ENCODE measurements around the gene KLHL11.
"Not testable (repeated sequence)": the region's sequence is repeated elsewhere in the genome, so short reads cannot be mapped to it uniquely, and the experiment has no call there.

The KLHL11 gene

DNA sequence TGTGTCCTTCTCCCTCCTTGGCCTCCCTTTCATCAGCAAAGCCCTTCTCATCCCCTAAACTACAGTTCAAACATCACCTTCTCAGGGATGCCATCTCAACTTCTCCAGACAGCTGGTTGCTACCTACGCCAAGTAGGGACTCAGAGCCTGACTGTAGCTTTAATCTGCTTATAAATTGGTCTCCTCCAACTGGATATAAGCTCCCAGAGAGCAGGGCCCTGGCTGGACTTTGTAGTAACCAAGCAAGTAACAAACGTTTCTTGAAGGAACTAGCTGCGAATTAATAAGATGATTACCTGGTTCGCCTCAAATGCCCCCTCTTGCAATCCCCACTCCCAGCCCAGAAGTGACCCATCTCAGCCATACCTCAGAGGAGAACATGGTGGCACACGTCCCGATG is 17.5 kb upstream of the KLHL11 start:
- H3K9me2 ChIP-seq (replicated peaks; ENCODE audit: control insufficient read depth, low read length) = no peaks in the 10 kb centered on the region
- no peak for TF ChIP-seq EZH2phosphoT487 (IDR thresholded peaks at IDR 0.05; ENCODE audit: borderline replicate concordance, low read length)
- TF ChIP-seq, protein P1, sequence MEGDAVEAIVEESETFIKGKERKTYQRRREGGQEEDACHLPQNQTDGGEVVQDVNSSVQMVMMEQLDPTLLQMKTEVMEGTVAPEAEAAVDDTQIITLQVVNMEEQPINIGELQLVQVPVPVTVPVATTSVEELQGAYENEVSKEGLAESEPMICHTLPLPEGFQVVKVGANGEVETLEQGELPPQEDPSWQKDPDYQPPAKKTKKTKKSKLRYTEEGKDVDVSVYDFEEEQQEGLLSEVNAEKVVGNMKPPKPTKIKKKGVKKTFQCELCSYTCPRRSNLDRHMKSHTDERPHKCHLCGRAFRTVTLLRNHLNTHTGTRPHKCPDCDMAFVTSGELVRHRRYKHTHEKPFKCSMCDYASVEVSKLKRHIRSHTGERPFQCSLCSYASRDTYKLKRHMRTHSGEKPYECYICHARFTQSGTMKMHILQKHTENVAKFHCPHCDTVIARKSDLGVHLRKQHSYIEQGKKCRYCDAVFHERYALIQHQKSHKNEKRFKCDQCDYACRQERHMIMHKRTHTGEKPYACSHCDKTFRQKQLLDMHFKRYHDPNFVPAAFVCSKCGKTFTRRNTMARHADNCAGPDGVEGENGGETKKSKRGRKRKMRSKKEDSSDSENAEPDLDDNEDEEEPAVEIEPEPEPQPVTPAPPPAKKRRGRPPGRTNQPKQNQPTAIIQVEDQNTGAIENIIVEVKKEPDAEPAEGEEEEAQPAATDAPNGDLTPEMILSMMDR (IDR thresholded peaks at IDR 0.05; ENCODE audit: low read depth, low read length, poor library complexity, severe bottlenecking) = no peak
- peaks cover 2% of the 10 kb centered on the region; the same call in 1 of the 2 replicates for H3K79me2 ChIP-seq (ENCODE audit: control insufficient read depth, low read length)
- no peaks in the 10 kb centered on the region for H3F3A ChIP-seq (ENCODE audit: control insufficient read depth, insufficient read depth)
- H3K4me2 ChIP-seq (ENCODE audit: low read length) = no peak overlapping the region
- no peaks in the 10 kb centered on the region for H3K27me3 ChIP-seq (ENCODE audit: control insufficient read depth, low read length)
- no peaks in the 10 kb centered on the region for H3K4me1 ChIP-seq (ENCODE audit: control insufficient read depth, low read length)
- no peak overlapping the region for H3K27ac ChIP-seq (ENCODE audit: low read depth, low read length)
- H3K4me3 ChIP-seq (ENCODE audit: low read length) = no peak overlapping the region
- H4K20me1 ChIP-seq (ENCODE audit: control insufficient read depth, insufficient read depth, low read depth, low read length) = 0 out of 2 replicates have a peak, but pooled peaks cover 9% of the 10 kb centered on the region
- peaks cover 91% of the 10 kb centered on the region for H3K36me3 ChIP-seq (ENCODE audit: control insufficient read depth, low read length)
- no peaks in the 10 kb centered on the region for H3K9me3 ChIP-seq (ENCODE audit: control insufficient read depth, insufficient read depth, low read length)

DNA sequence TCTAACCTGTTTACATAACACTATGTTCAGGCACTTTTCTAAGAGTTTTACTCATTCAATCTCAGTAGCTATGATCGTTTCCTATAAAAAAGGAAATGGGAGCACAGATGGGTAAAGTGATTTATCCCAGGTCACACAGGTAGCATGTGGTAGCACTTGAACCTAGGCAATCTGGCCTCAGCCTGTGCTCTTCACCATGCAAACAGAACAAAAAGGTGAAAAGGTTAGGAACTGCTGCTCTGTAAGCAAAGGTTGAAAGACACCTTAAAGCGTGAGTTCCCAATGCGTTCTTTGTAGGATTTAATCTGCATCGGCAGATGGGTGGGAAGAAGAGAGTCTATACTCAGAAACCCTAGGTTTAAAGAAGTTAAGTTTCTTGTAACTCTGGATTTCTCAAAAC is 14.9 kb upstream of the KLHL11 start:
- 0 out of 2 replicates have a peak, but pooled peaks cover 3% of the 10 kb centered on the region for H4K20me1 ChIP-seq (ENCODE audit: control insufficient read depth, insufficient read depth, low read depth, low read length)
- no peaks in the 10 kb centered on the region for H3F3A ChIP-seq (ENCODE audit: control insufficient read depth, insufficient read depth)
- H3K27ac ChIP-seq (ENCODE audit: low read depth, low read length) = no peak overlapping the region
- H3K27me3 ChIP-seq (ENCODE audit: control insufficient read depth, low read length) = no peaks in the 10 kb centered on the region
- H3K4me3 ChIP-seq (ENCODE audit: low read length) = no peak overlapping the region
- 0 out of 2 replicates have a peak, but pooled peaks cover 2% of the 10 kb centered on the region for H3K79me2 ChIP-seq (ENCODE audit: control insufficient read depth, low read length)
- H3K4me1 ChIP-seq (ENCODE audit: control insufficient read depth, low read length) = no peaks in the 10 kb centered on the region
- H3K9me2 ChIP-seq (replicated peaks; ENCODE audit: control insufficient read depth, low read length) = no peaks in the 10 kb centered on the region
- no peak overlapping the region for H3K4me2 ChIP-seq (ENCODE audit: low read length)
- H3K36me3 ChIP-seq (ENCODE audit: control insufficient read depth, low read length) = peaks cover 68% of the 10 kb centered on the region
- no peaks in the 10 kb centered on the region for H3K9me3 ChIP-seq (ENCODE audit: control insufficient read depth, insufficient read depth, low read length)
- TF ChIP-seq EZH2phosphoT487 (IDR thresholded peaks at IDR 0.05; ENCODE audit: borderline replicate concordance, low read length) = no peak
- TF ChIP-seq, protein P1 (IDR thresholded peaks at IDR 0.05; ENCODE audit: low read depth, low read length, poor library complexity, severe bottlenecking) = no peak

DNA sequence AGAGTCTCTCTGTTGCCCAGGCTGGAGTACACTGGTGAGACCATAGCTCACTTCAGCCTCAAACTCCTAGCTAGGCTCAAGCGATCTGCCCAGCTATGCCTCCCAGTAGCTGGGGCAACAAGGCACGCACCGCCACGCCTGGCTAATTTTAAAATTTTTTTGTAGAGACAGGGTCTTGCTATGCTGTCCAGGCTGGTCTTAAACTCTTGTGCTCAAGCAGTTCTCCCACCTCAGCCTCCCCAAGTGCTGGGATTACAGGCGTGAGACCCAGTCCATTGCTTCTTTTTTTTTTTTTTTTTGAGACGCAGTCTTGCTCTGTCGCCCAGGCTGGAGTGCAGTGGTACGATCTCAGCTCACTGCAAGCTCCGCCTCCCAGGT is 9.1 kb upstream of the KLHL11 start:
- H3K27me3 ChIP-seq (ENCODE audit: control insufficient read depth, low read length); H3K9me3 ChIP-seq (ENCODE audit: control insufficient read depth, insufficient read depth, low read length); H3K79me2 ChIP-seq (ENCODE audit: control insufficient read depth, low read length); H3K9me2 ChIP-seq (replicated peaks; ENCODE audit: control insufficient read depth, low read length); H3F3A ChIP-seq (ENCODE audit: control insufficient read depth, insufficient read depth); H3K4me2 ChIP-seq (ENCODE audit: low read length); H3K27ac ChIP-seq (ENCODE audit: low read depth, low read length); H3K4me1 ChIP-seq (ENCODE audit: control insufficient read depth, low read length); H4K20me1 ChIP-seq (ENCODE audit: control insufficient read depth, insufficient read depth, low read depth, low read length); H3K4me3 ChIP-seq (ENCODE audit: low read length): not testable (repeated sequence)
- peaks cover 66% of the 10 kb centered on the region for H3K36me3 ChIP-seq (ENCODE audit: control insufficient read depth, low read length)

DNA sequence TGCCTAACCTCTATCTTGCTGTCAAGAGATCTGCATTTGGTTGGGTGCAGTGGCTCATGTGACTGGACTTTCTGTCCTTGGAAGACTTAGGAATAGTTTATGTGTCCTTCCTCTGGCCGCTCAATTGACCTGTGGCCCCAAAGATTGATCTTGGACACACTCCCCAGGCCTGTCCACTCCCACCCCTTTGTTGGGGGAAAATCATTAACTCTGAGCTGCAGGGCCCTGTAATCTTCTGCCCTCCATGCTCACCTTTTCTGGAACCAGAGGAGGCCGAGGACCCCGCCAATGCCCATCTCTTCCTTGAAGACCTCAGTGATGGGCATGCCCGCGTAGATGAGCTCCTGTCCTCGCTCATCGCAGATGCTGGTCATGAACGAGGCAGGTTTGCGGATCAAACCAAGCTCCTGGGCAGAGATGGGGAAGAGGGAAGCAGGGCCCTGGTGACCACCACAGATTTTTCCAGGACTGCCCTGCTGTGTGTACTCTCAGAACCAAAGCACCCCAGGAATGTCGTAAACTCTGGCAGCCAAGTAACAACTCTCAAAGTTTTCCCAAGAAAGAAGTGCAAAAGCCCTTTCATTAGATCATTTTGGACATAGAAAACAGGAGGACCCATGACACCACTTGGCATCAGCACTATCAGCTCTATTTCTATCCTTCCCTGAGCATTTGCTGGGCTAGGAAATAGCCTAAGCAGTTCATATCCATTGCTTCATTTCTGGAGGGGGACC is 8.5 kb upstream of the KLHL11 start:
- TF ChIP-seq EZH2phosphoT487 (IDR thresholded peaks at IDR 0.05; ENCODE audit: borderline replicate concordance, low read length) = no peak
- TF ChIP-seq, protein P1 (IDR thresholded peaks at IDR 0.05; ENCODE audit: low read depth, low read length, poor library complexity, severe bottlenecking) = no peak
- Histone ChIP-seq H3K79me2 (ENCODE audit: control insufficient read depth, low read length) (no peaks in the 10 kb centered on the region), H3K4me2 (ENCODE audit: low read length) (no peak overlapping the region), H3K9me2 (replicated peaks; ENCODE audit: control insufficient read depth, low read length) (no peaks in the 10 kb centered on the region), H3K27me3 (ENCODE audit: control insufficient read depth, low read length) (no peaks in the 10 kb centered on the region), H3F3A (ENCODE audit: control insufficient read depth, insufficient read depth) (no peaks in the 10 kb centered on the region), H3K9me3 (ENCODE audit: control insufficient read depth, insufficient read depth, low read length) (no peaks in the 10 kb centered on the region), H3K27ac (ENCODE audit: low read depth, low read length) (no peak overlapping the region), H3K4me3 (ENCODE audit: low read length) (no peak overlapping the region), H3K4me1 (ENCODE audit: control insufficient read depth, low read length) (no peaks in the 10 kb centered on the region), H3K36me3 (ENCODE audit: control insufficient read depth, low read length) (peaks cover 67% of the 10 kb centered on the region), H4K20me1 (ENCODE audit: control insufficient read depth, insufficient read depth, low read depth, low read length) (0 out of 2 replicates have a peak, but pooled peaks cover 2% of the 10 kb centered on the region)
